Kidney (tissue), 14 donors: ENCODE measurements around the gene USP46. TPM values are rescaled to one million over a fixed set of nuclear protein-coding genes. Genes with fewer than 3 reads are reported as not detected.

Experiments used
- DNase-seq, 5 donors: peaks; one replicate each; pipeline ENCODE4 v3.0.0-alpha.2; 2013 to 2020
- FAIRE-seq: peaks from 2 replicates; lab custom pipeline; 2012; peaks lifted over from hg19 to GRCh38; lab: Jason Lieb, UNC
- H3K27ac ChIP-seq, 2 donors: one replicate each; pipeline ENCODE4 v1.7.0; 2013; ENCODE audit warnings: low read depth in 2 of 2, low read length in 2 of 2, inconsistent platforms in 1 of 2
- H3K27me3 ChIP-seq: one replicate; pipeline ENCODE4 v1.7.1; 2013; ENCODE audit warnings: low read length, inconsistent platforms; ENCODE audit not compliant: control insufficient read depth, insufficient read depth
- H3K36me3 ChIP-seq, 3 donors: one replicate each; pipeline versions ENCODE4 v1.7.0 to v1.7.1; 2013; ENCODE audit warnings: low read length in 3 of 3, control low read depth in 1 of 3, inconsistent platforms in 1 of 3; ENCODE audit not compliant: insufficient read depth in 3 of 3, control insufficient read depth in 2 of 3
- H3K4me1 ChIP-seq, 3 donors: one replicate each; pipeline versions ENCODE4 v1.7.0 to v1.7.1; 2013; ENCODE audit warnings: low read length in 3 of 3, inconsistent platforms in 1 of 3, low read depth in 1 of 3; ENCODE audit not compliant: control insufficient read depth in 2 of 3, insufficient read depth in 2 of 3
- H3K4me3 ChIP-seq, 3 donors: one replicate each; pipeline versions ENCODE4 v1.7.0 to v1.8.1; 2013; ENCODE audit warnings: low read length in 3 of 3, control low read depth in 1 of 3, inconsistent platforms in 1 of 3
- H3K9ac ChIP-seq, 3 donors: one replicate each; pipeline versions ENCODE4 v1.7.0 to v1.7.1; 2013; ENCODE audit warnings: low read length in 3 of 3, control low read depth in 1 of 3, inconsistent platforms in 1 of 3
- H3K9me3 ChIP-seq, 3 donors: one replicate each; pipeline versions ENCODE4 v1.7.0 to v1.7.1; 2013; ENCODE audit warnings: low read length in 3 of 3, control low read depth in 1 of 3, inconsistent platforms in 1 of 3; ENCODE audit not compliant: control insufficient read depth in 2 of 3, insufficient read depth in 1 of 3
- intact Hi-C: fragments of 100-400 bp; cut with DNase I; formaldehyde crosslinking; loops from one replicate; pipeline ENCODE4 v1.11.1; 2022
- polyA plus RNA-seq: library from polyadenylated mRNA; stranded (reverse); fragments of 350-450 nt; fragmentation: Illumina TruSeq; extraction: RNeasy Lipid Tissue Mini Kit (QIAGEN cat#74804); gene quantifications from one replicate; pipeline ENCODE4 v1.2.3, GENCODE V29; 2014; ENCODE audit warnings: low read depth, low replicate concordance; ENCODE audit not compliant: insufficient read depth
- total RNA-seq: library from RNA; stranded (reverse); fragmentation: NEBNext Ultra II Directional; extraction: Animal tissue kit (Norgen Biotek cat#: 25700); gene quantifications from one replicate; pipeline ENCODE4 v1.2.1, GENCODE V29; 2021
- TF ChIP-seq, protein P1 (sequence below): IDR thresholded peaks from 3 replicates; pipeline ENCODE4 v1.5.1; 2012; ENCODE audit warnings: mild to moderate bottlenecking, moderate library complexity, borderline replicate concordance; ENCODE audit not compliant: insufficient read depth; ENCODE audit errors: extremely low read depth
- donor health status: control.
- donor health status: control.
- donor health status: control.
- donor health status: control.
- donor health status: control.
- donor health status: DM: yes; HTN: yes; CAD: no.
- donor health status: Normal renal cell carcinoma (clear cell type).

Gene USP46
- total and polyA plus RNA-seq, 2 donors from 2014 or later, result 8.2 to 16.9 TPM

DNA sequence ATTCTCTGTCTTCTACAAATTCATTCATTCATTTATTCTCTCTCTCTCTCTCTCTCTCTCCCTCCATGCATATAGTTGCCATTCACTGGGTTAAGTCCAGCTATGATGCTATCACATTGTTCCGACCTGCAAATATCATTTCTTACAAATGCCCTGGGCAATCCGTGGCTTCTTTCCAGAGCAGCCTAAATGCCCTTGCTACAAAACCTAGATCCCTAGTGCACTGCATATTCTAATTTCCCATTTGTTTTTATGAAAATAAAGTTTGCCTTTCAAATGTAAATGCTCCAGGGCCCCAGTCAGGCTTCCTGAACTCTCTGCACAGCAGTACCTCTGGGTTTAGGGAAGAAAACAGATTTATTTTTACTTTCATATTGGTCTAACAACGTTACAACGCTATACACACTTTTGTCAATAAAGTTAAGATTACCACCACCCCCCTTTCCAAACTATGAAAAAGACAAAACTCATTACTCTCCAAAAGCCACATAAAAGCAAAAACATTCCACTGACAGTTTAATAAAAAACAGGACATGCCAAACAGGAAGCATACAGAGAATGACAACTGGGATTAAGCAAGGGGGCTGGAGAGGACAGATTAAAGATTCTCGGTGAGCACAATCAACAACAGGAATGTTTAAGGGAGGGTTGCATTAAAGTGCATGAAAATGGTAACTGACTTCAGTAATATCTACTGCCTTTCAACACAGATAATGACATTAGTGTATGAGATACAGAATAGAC is 104.3 kb downstream of the USP46 start:
- intact Hi-C loops, result no loop called here
- Histone ChIP-seq H3K27ac (no peak overlapping the region), H3K9me3 (no peaks in the 10 kb centered on the region), H3K27me3 (no peaks in the 10 kb centered on the region), H3K4me3 (no peak overlapping the region), H3K36me3 (no peaks in the 10 kb centered on the region), H3K4me1 (no peaks in the 10 kb centered on the region), H3K9ac (no peak overlapping the region)
- no peak for FAIRE-seq
- TF ChIP-seq, protein P1, sequence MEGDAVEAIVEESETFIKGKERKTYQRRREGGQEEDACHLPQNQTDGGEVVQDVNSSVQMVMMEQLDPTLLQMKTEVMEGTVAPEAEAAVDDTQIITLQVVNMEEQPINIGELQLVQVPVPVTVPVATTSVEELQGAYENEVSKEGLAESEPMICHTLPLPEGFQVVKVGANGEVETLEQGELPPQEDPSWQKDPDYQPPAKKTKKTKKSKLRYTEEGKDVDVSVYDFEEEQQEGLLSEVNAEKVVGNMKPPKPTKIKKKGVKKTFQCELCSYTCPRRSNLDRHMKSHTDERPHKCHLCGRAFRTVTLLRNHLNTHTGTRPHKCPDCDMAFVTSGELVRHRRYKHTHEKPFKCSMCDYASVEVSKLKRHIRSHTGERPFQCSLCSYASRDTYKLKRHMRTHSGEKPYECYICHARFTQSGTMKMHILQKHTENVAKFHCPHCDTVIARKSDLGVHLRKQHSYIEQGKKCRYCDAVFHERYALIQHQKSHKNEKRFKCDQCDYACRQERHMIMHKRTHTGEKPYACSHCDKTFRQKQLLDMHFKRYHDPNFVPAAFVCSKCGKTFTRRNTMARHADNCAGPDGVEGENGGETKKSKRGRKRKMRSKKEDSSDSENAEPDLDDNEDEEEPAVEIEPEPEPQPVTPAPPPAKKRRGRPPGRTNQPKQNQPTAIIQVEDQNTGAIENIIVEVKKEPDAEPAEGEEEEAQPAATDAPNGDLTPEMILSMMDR, result no peak
- no peak for DNase-seq

DNA sequence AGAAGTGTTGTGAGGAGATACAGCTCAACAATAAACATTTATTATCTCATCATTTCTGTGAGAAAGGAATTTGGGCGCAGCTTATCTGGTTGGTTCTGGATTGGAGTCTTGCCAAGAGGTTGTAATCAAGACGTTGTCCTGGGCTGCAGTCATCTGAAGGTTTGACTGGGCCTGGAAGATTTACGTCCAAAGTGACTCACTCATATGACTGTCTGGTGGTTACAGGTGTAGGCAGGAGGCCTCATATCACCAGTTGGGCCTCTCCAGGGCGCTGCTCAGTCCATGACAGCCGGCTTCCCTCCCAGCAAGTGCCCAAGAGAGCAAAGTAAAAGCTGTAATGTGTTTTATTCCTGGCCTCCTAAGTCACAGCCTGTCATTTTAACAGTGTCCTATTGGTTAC is 106.3 kb downstream of the USP46 start:
- Histone ChIP-seq H3K4me1 (no peaks in the 10 kb centered on the region), H3K36me3 (no peaks in the 10 kb centered on the region), H3K27me3 (no peaks in the 10 kb centered on the region), H3K9me3 (no peaks in the 10 kb centered on the region), H3K4me3 (no peak overlapping the region), H3K9ac (no peak overlapping the region), H3K27ac (no peak overlapping the region)
- FAIRE-seq (no peak), DNase-seq (no peak)
- TF ChIP-seq, protein P1, result no peak
- intact Hi-C loops, result no loop called here

DNA sequence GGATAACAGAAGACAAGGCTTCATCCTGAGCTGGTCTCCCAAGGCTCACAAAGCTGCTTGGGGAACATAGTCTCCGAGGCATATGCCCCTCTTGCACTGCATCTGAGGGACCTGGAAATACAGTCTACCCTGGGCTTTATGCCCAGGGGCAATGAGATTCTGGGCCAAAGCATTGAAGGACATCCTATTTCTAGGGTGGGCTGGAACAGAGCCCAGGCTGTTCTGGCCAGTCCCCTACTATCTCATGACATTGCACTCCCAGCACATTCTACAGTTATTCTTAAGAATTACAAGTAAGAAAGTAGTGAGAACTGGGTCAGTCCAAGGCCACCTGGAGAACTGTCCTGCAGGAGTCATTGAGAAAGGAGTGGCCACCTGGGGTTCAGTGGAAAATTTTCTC is 107.6 kb downstream of the USP46 start:
- no peak overlapping the region for H3K9ac ChIP-seq
- FAIRE-seq, result no peak
- no peaks in the 10 kb centered on the region for H3K27me3 ChIP-seq
- no peak overlapping the region for H3K4me3 ChIP-seq
- H3K27ac ChIP-seq, result no peak overlapping the region
- no peaks in the 10 kb centered on the region for H3K36me3 ChIP-seq
- H3K9me3 ChIP-seq, result no peaks in the 10 kb centered on the region
- TF ChIP-seq, protein P1, result no peak
- intact Hi-C loops, result no loop called here
- no peaks in the 10 kb centered on the region for H3K4me1 ChIP-seq
- no peak for DNase-seq

GRCh38 chr4:52550186-52550585 is 108.9 kb downstream of the USP46 start:
- H3K9me3 ChIP-seq, result no peaks in the 10 kb centered on the region
- FAIRE-seq (no peak), DNase-seq (peak in 2 of 5 donors; percentile 40 to 60)
- no peak overlapping the region for H3K27ac ChIP-seq
- TF ChIP-seq, protein P1, result no peak
- no peak overlapping the region for H3K4me3 ChIP-seq
- no peaks in the 10 kb centered on the region for H3K36me3 ChIP-seq
- no peak overlapping the region for H3K9ac ChIP-seq
- H3K4me1 ChIP-seq, result no peaks in the 10 kb centered on the region
- intact Hi-C loops, result no loop called here
- H3K27me3 ChIP-seq, result no peaks in the 10 kb centered on the region
